K562 (cell line): ENCODE measurements around the gene ZMIZ1. TPM values are rescaled to one million over a fixed set of nuclear protein-coding genes. Genes with fewer than 3 reads are reported as not detected.

Source experiments
- ATAC-seq: fragments of 200-7000 bp; cut with Tn5 transposase; 3 replicates; pipeline ENCODE4 v1.9.1; 2020; ENCODE audit warnings: moderate library complexity
- BruUV-seq: library from RNA; stranded (reverse); fragments of 400-500 nt; replicated peaks from 2 replicates; lab custom pipeline; 2021; lab: Mats Ljungman, UMichigan
- CTCF ChIA-PET: fragments of 300-600 bp; formaldehyde crosslinking; extraction: SDS; loops from one replicate; lab custom pipeline; 2021; ENCODE audit warnings: low intra/inter-chr PET ratio; lab: Yijun Ruan, JAX
- POLR2A ChIA-PET: fragments of 300-600, 350-650 bp; sonication (Branson Sonifier 250); formaldehyde crosslinking; extraction: SDS; loops from one replicate; lab custom pipeline; 2021; ENCODE audit warnings: antibody characterized with exemption, inconsistent platforms; lab: Yijun Ruan, JAX
- DNase-seq, 4 experiments: peaks; one replicate each; pipeline versions ENCODE4 v3.0.0 to v3.0.0-alpha.2; 2011 to 2018; ENCODE audit warnings: low spot score in 3 of 4, mixed read lengths in 3 of 4; ENCODE audit errors: extremely low read depth in 1 of 4
- FAIRE-seq: peaks from 2 replicates; lab custom pipeline; 2011; peaks lifted over from hg19 to GRCh38; lab: Jason Lieb, UNC
- H2AFZ ChIP-seq: 2 replicates; pipeline ENCODE4 v1.6.0; 2011; ENCODE audit warnings: low read depth, low read length, control low read depth, inconsistent platforms
- H3K27ac ChIP-seq: fragments of 200-600 bp; 3 replicates; pipeline ENCODE4 v1.8.0; 2011; ENCODE audit warnings: low read depth, mild to moderate bottlenecking, control low read depth, inconsistent platforms, low read length, moderate library complexity, mixed read lengths; ENCODE audit errors: extremely low read depth
- H3K27me3 ChIP-seq, 2 experiments: fragments of 300-600 bp in 1 of 2; 2 replicates in 1 of 2; 3 replicates in 1 of 2; pipeline versions ENCODE4 v1.6.0 to v1.8.0; 2011; ENCODE audit warnings: inconsistent platforms in 2 of 2, low read length in 2 of 2, mild to moderate bottlenecking in 1 of 2, mixed read lengths in 1 of 2, moderate library complexity in 1 of 2; ENCODE audit not compliant: control insufficient read depth in 2 of 2, insufficient read depth in 2 of 2
- H3K36me3 ChIP-seq: fragments of 300-600 bp; 3 replicates; pipeline ENCODE4 v1.8.0; 2011; ENCODE audit warnings: mild to moderate bottlenecking, low read length, inconsistent platforms; ENCODE audit not compliant: control insufficient read depth, insufficient read depth
- H3K4me1 ChIP-seq, 2 experiments: fragments of 200-600 bp in 1 of 2; replicated peaks in 1 of 2; 2 replicates in 1 of 2; 3 replicates in 1 of 2; pipeline versions ENCODE4 v1.5.1 to v1.8.0; 2011; ENCODE audit warnings: inconsistent platforms in 2 of 2, low read length in 2 of 2, mild to moderate bottlenecking in 1 of 2, mixed read lengths in 1 of 2, moderate library complexity in 1 of 2; ENCODE audit not compliant: control insufficient read depth in 2 of 2, insufficient read depth in 2 of 2
- H3K4me2 ChIP-seq: 2 replicates; pipeline ENCODE4 v1.6.1; 2011; ENCODE audit warnings: low read length, control low read depth, inconsistent platforms, mixed read lengths; ENCODE audit not compliant: insufficient read depth
- H3K4me3 ChIP-seq: fragments of 200-600 bp; sonication (generic), shearing (Covaris generic); 2 replicates; pipeline ENCODE4 v1.5.1; 2016; ENCODE audit warnings: control low read depth, inconsistent platforms
- H3K79me2 ChIP-seq: fragments of 200-600 bp; 3 replicates; pipeline ENCODE4 v1.8.0; 2011; ENCODE audit warnings: low read length, inconsistent platforms; ENCODE audit not compliant: control insufficient read depth, insufficient read depth
- H3K9ac ChIP-seq, 2 experiments: 2 replicates each; pipeline versions ENCODE4 v1.6.0 to v1.6.1; 2011; ENCODE audit warnings: low read depth in 2 of 2, low read length in 2 of 2, control low read depth in 1 of 2, inconsistent platforms in 1 of 2, mild to moderate bottlenecking in 1 of 2, mixed read lengths in 1 of 2; ENCODE audit not compliant: insufficient read depth in 1 of 2
- H3K9me1 ChIP-seq: one replicate; pipeline ENCODE4 v1.6.0; 2011; ENCODE audit warnings: inconsistent platforms, mild to moderate bottlenecking, low read length, moderate library complexity; ENCODE audit not compliant: control insufficient read depth, insufficient read depth
- H3K9me3 ChIP-seq: replicated peaks from 2 replicates; pipeline ENCODE4 v1.5.1; 2011; ENCODE audit warnings: low read depth, low read length, inconsistent platforms; ENCODE audit not compliant: control insufficient read depth, insufficient read depth
- H4K20me1 ChIP-seq: replicated peaks from 2 replicates; pipeline ENCODE4 v1.6.1; 2011; ENCODE audit warnings: low read length, inconsistent platforms, mixed read lengths; ENCODE audit not compliant: control insufficient read depth, insufficient read depth
- ARHGAP35 ChIP-seq: fragments of 450-650 bp; IDR thresholded peaks from 2 replicates; pipeline ENCODE4 v1.6.1; 2018; ENCODE audit not compliant: partially characterized antibody
- ATF4 ChIP-seq: fragments of 450-650 bp; formaldehyde crosslinking; IDR thresholded peaks from 2 replicates; pipeline ENCODE4 v1.4.0; 2022; ENCODE audit warnings: mild to moderate bottlenecking, moderate library complexity
- BCL6 ChIP-seq: fragments of 250-450 bp; sonication (Bioruptor Pico); IDR thresholded peaks from 2 replicates; pipeline ENCODE4 v1.4.0; 2020
- EGR1 ChIP-seq: fragments of 450-650 bp; conservative IDR thresholded peaks from 2 replicates; pipeline ENCODE4 v1.6.1; 2017; ENCODE audit warnings: mild to moderate bottlenecking
- ESRRA ChIP-seq: fragments of 450-650 bp; IDR thresholded peaks from 2 replicates; pipeline ENCODE4 v1.6.1; 2014; ENCODE audit warnings: low read depth, mild to moderate bottlenecking, moderate library complexity, borderline replicate concordance
- GTF2F1 ChIP-seq: IDR thresholded peaks from 2 replicates; pipeline ENCODE4 v1.6.1; 2011; ENCODE audit warnings: low read depth, low read length, improper control_type of control experiment
- HDGF ChIP-seq: fragments of 450-650 bp; IDR thresholded peaks from 2 replicates; pipeline ENCODE4 v1.6.1; 2016
- HEY1 ChIP-seq: fragments of 250-450 bp; sonication (Bioruptor Pico); IDR thresholded peaks from 2 replicates; pipeline ENCODE4 v1.5.0; 2020; ENCODE audit warnings: mild to moderate bottlenecking, moderate library complexity, borderline replicate concordance
- KAT8 ChIP-seq: fragments of 450-650 bp; IDR thresholded peaks from 2 replicates; pipeline ENCODE4 v1.6.1; 2016; ENCODE audit warnings: low read depth, mild to moderate bottlenecking
- MCM3 ChIP-seq: fragments of 450-650 bp; IDR thresholded peaks from 2 replicates; pipeline ENCODE4 v1.6.1; 2016
- MIER1 ChIP-seq: fragments of 450-650 bp; IDR thresholded peaks from 2 replicates; pipeline ENCODE4 v1.6.1; 2016; ENCODE audit warnings: antibody characterized with exemption, mild to moderate bottlenecking, low read depth
- RBFOX2 ChIP-seq: fragments of 200-400 bp; formaldehyde crosslinking; IDR thresholded peaks from 2 replicates; pipeline ENCODE4 v1.6.1; 2017; ENCODE audit warnings: low read depth, mild to moderate bottlenecking, low read length, moderate library complexity
- TFE3 ChIP-seq: fragments of 450-650 bp; formaldehyde crosslinking; IDR thresholded peaks from 2 replicates; pipeline ENCODE4 v1.4.0; 2020; ENCODE audit warnings: mild to moderate bottlenecking, mixed read lengths
- THRA ChIP-seq: fragments of 450-650 bp; IDR thresholded peaks from 2 replicates; pipeline ENCODE4 v1.6.1; 2017; ENCODE audit warnings: mild to moderate bottlenecking, moderate library complexity
- THRAP3 ChIP-seq: fragments of 450-650 bp; IDR thresholded peaks from 2 replicates; pipeline ENCODE4 v1.6.1; 2016; ENCODE audit warnings: mild to moderate bottlenecking, inconsistent platforms, borderline replicate concordance
- ZNF184 ChIP-seq: sonication (generic); formaldehyde crosslinking; IDR thresholded peaks from 2 replicates; pipeline ENCODE4 v1.5.0; 2020; ENCODE audit warnings: missing genetic modification reagents
- WGBS: fragments of 100-300 bp; shearing (Covaris generic); methylation state at CpG from one replicate; pipeline ENCODE4 v1.1.6; 2016; ENCODE audit warnings: low coverage, mixed read lengths; ENCODE audit not compliant: insufficient coverage; ENCODE audit errors: missing lambda C conversion rate; 5-methylcytosine and 5-hydroxymethylcytosine counted together
- in situ Hi-C: fragments of 300-500 bp; cut with MboI; formaldehyde crosslinking; loops from 4 replicates; pipeline ENCODE4 v1.15.0; 2018; ENCODE audit warnings: inconsistent platforms, mixed read lengths
- intact Hi-C: fragments of 100-400 bp; cut with micrococcal nuclease; formaldehyde crosslinking; loops from 2 replicates; pipeline ENCODE4 v1.14.2; 2022
- polyA plus RNA-seq, 8 experiments: library from polyadenylated mRNA; depleted of rRNA in 4 of 8; stranded (reverse) in 5 of 8; unstranded in 3 of 8; fragments of >200 nt; fragmentation: Nextera tagmentation in 2 of 8; fragmentation: Illumina TruSeq in 1 of 8; extraction: Ambion mirVana in 2 of 8; extraction: Trizol in 1 of 8; gene quantifications; 2 replicates each; pipeline versions ENCODE4 v1.2.1 to v1.2.3, GENCODE V29; 2011 to 2014; ENCODE audit warnings: inconsistent platforms in 1 of 8, missing spikeins in 1 of 8
- total RNA-seq, 7 experiments: library from RNA; depleted of rRNA in 6 of 7; stranded (reverse); fragments of >200 nt in 6 of 7; fragmentation: Illumina TruSeq in 2 of 7; extraction: Trizol in 2 of 7; gene quantifications; 2 replicates each; pipeline versions ENCODE4 v1.2.1 to v1.2.3, GENCODE V29; 2011 to 2021; ENCODE audit warnings: low replicate concordance in 1 of 7

Gene ZMIZ1
- total and polyA plus RNA-seq, 9 of the 15 experiments (the other 6 are each of a cell fraction or from before 2014, with no cell fraction given): 1.0 to 37.3 (median 4.3) TPM

GRCh38 chr10:79069325-79070080, 737 bp downstream of the ZMIZ1 start:
- H2AFZ ChIP-seq: peak overlapping the region; percentile 73
- intact Hi-C loops: loop anchor here (1.0 to 5.0 kb wide), 4 partner anchors 47 to 110 kb away; no protein-coding TSS in a partner anchor
- in situ Hi-C loops: no loop called here
- no peak for TF ChIP-seq EGR1
- TF ChIP-seq KAT8: no peak
- no peak for TF ChIP-seq HDGF
- TF ChIP-seq ATF4: no peak
- no peak for TF ChIP-seq THRA
- TF ChIP-seq MCM3: no peak
- no peak for TF ChIP-seq MIER1
- TF ChIP-seq HEY1 (CRISPR knock-in tag): no peak
- no peak for TF ChIP-seq GTF2F1
- no peak for TF ChIP-seq THRAP3
- no peak for TF ChIP-seq ZNF184 (CRISPR knock-in tag)
- no peak for TF ChIP-seq BCL6 (CRISPR knock-in tag)
- no peak for TF ChIP-seq TFE3 (CRISPR knock-in tag)
- no peak for TF ChIP-seq ESRRA
- peak; percentile 58 for TF ChIP-seq RBFOX2
- TF ChIP-seq ARHGAP35: no peak

More at GRCh38 chr10:79069325-79070080, 737 bp downstream of the ZMIZ1 start:
- Histone ChIP-seq H3K4me1 (peaks cover 14 to 56% of the 10 kb centered on the region in 2 experiments; a peak in 4 of 5 replicates), H3K27ac (peak overlapping the region; percentile 84), H3K36me3 (no peaks in the 10 kb centered on the region), H3K79me2 (peaks cover 56% of the 10 kb centered on the region), H3K4me3 (peak overlapping the region; percentile 83), H4K20me1 (peaks cover 34% of the 10 kb centered on the region; the same call in 1 of the 2 replicates), H3K9ac (peak overlapping the region; percentile 69 to 92), H3K9me1 (peaks cover 3% of the 10 kb centered on the region), H3K9me3 (no peaks in the 10 kb centered on the region), H3K4me2 (peak overlapping the region; percentile 98), H3K27me3 (no peaks in the 10 kb centered on the region)
- peak; percentile 62 to 81 (median 72) for DNase-seq
- ChIA-PET CTCF (interaction anchor here (0.6 to 1.5 kb wide), 4 partner anchors 126 to 220 kb away, joined by 3 to 7 read pairs (median 4); no protein-coding TSS in a partner anchor), POLR2A (interaction anchor here (0.9 kb wide), 1 partner anchor 95 kb away, joined by 4 read pairs; no protein-coding TSS in a partner anchor)
- ATAC-seq: peak; percentile 22
- under 1% methylated on average over 53 of the region's 77 CpGs for WGBS
- BruUV-seq: no TSS peak
- peak; percentile 6 for FAIRE-seq
